Mucosa of rectum (tissue), 2 donors: ENCODE measurements around the gene PEX10.

Experiments
- H3K27ac ChIP-seq, 2 donors: one replicate each; pipeline ENCODE4 v1.7.0; 2013; ENCODE audit warnings: inconsistent platforms in 2 of 2, low read depth in 2 of 2, low read length in 2 of 2
- H3K27me3 ChIP-seq, 2 donors: one replicate each; pipeline ENCODE4 v1.7.0; 2013; ENCODE audit warnings: low read length in 2 of 2; ENCODE audit not compliant: control insufficient read depth in 2 of 2, insufficient read depth in 2 of 2
- H3K36me3 ChIP-seq, 2 donors: one replicate each; pipeline ENCODE4 v1.7.0; 2013; ENCODE audit warnings: low read length in 2 of 2; ENCODE audit not compliant: control insufficient read depth in 2 of 2, insufficient read depth in 2 of 2
- H3K4me1 ChIP-seq, 2 donors: one replicate each; pipeline ENCODE4 v1.7.0; 2013; ENCODE audit warnings: low read length in 2 of 2, mild to moderate bottlenecking in 1 of 2; ENCODE audit not compliant: control insufficient read depth in 2 of 2, insufficient read depth in 2 of 2
- H3K4me3 ChIP-seq, 2 donors: one replicate each; pipeline ENCODE4 v1.7.0; 2013; ENCODE audit warnings: low read length in 2 of 2
- H3K9ac ChIP-seq, 2 donors: one replicate each; pipeline ENCODE4 v1.7.0; 2013; ENCODE audit warnings: low read length in 2 of 2, low read depth in 1 of 2, mild to moderate bottlenecking in 1 of 2
- H3K9me3 ChIP-seq, 2 donors: one replicate each; pipeline ENCODE4 v1.7.0; 2013; ENCODE audit warnings: low read length in 2 of 2; ENCODE audit not compliant: control insufficient read depth in 2 of 2
- donor health status: healthy.
- donor health status: Normal muscosa, but diverticular disease.

PEX10 gene

GRCh38 chr1:2407991-2408275 lies 4.4 kb downstream of the PEX10 start:
- Histone ChIP-seq H3K9ac (no peak overlapping the region), H3K9me3 (no peaks in the 10 kb centered on the region), H3K4me3 (no peak overlapping the region), H3K27ac (no peak overlapping the region), H3K27me3 (no peaks in the 10 kb centered on the region), H3K36me3 (peaks cover 31 to 33% of the 10 kb centered on the region in 2 donors), H3K4me1 (peaks cover 6 to 7% of the 10 kb centered on the region in 2 donors)

DNA sequence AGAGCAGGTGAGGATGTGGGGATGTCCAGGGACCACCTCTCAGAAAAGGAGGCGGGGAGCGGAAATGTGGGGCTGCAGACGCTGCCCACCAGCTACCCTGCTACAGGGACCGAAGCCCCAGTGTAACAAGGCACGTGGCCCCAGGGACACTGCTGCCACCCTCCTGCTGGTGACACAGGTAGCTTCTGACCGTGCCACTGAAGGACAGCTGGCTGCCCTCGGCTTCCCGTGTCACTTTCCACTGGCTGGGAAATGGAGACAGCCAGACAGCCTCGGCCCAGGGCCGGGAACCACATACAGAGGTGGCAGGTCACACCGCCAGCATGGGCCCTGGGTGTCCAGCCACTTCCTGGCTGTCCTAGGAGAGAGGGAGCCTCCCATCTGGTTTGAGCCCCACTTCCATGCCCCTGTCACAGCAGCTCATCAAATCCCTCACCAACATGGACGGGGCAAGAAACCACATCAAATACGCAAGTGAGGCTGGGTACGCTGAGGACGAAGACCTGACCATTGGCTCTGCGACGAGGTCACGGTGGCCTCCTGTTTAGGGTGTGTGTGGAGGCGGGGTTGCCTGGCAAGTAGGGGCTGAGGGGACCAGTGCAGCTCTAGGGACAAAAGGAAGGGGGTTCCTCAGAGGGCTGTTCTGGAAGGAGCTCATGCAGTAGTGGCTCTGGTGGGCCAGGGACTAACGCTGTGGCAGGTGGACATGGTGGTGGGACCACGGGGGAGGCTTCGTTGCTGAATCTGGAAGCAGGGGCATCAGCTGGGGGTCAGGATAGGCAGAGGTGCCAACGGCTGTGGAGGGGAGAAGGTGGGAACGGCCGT lies 5.0 kb downstream of the PEX10 start:
- Histone ChIP-seq H3K4me1 (peaks cover 6% of the 10 kb centered on the region in 2 donors), H3K27ac (no peak overlapping the region), H3K9ac (no peak overlapping the region), H3K4me3 (no peak overlapping the region), H3K9me3 (no peaks in the 10 kb centered on the region), H3K36me3 (peaks cover 36 to 39% of the 10 kb centered on the region in 2 donors), H3K27me3 (no peaks in the 10 kb centered on the region)

GRCh38 chr1:2406451-2407041 lies 5.8 kb downstream of the PEX10 start:
- Histone ChIP-seq H3K36me3 (peaks cover 44 to 47% of the 10 kb centered on the region in 2 donors), H3K9ac (no peak overlapping the region), H3K4me1 (peaks cover 1% of the 10 kb centered on the region in 2 donors), H3K9me3 (no peaks in the 10 kb centered on the region), H3K27ac (no peak overlapping the region), H3K27me3 (no peaks in the 10 kb centered on the region), H3K4me3 (no peak overlapping the region)

DNA sequence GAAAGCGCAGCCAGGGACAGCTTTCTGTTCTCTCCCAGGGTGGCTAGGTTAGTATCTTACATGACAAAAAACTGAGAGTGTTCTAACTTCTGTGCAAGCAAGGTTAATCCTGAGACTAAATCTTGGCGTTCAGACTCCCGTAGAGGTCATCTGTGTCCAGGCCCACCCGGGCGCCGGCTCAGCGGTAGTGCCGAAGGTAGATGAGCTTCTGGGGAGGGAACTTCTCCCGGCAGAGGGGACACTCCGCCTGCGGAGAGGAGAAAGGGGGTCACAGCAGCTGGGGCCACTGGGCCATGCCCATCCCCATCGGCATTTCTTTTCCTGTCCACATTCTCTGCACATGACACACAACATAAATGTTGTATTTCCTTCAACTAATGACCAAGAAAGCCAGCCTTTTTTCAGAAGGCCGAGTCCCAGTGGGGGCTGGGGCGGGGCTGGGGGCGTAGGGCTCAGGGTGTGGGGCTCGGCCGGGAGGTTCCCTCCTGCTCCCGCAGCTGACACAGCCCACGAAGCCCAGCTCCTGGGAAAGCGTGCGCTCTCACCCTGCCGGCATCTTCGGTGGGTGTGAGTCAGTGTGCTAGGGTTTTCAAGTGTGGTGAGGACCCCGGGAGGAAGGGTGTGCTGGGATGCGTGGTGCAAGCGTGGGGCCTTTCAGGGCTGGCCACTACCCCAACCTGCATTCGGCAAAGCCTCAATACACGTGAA lies 6.6 kb downstream of the PEX10 start:
- Histone ChIP-seq H3K9me3 (no peaks in the 10 kb centered on the region), H3K36me3 (peaks cover 49 to 52% of the 10 kb centered on the region in 2 donors), H3K4me3 (no peak overlapping the region), H3K27me3 (no peaks in the 10 kb centered on the region), H3K9ac (no peak overlapping the region), H3K27ac (no peak overlapping the region), H3K4me1 (no peaks in the 10 kb centered on the region)

DNA sequence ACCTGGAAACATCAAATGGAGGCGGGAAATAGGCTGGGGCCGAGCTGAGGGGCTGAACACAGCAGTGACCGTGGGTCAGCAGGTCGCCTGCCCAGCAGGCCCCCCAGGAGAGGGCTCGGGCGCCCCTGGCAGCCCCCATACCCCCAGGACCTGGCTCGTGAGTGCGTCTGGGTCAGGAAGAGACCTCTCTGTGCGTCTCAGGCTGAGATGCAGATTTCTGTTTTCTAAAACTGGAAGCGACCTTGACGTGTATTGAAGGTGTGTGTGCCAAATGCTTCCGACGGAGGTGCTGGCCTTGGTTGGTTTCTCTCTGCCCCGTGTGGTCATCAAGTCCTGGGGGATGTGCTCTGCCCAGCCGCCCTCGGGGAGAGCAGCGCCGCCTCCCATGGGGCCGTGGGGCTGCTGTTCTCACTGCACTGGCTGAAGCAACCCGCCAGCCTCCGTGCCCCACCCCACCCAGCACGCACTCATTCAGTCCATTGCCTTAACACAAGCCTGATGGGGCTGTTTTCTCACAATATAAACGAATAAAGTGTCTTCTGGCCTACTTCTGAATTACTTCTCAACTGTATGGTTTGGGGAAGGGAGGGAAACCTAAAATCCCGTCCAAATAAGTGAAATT lies 7.4 kb downstream of the PEX10 start:
- peaks cover 55 to 59% of the 10 kb centered on the region in 2 donors for H3K36me3 ChIP-seq
- H3K27ac ChIP-seq: no peak overlapping the region

GRCh38 chr1:2404142-2404889 lies 8.0 kb downstream of the PEX10 start:
- Histone ChIP-seq H3K27me3 (no peaks in the 10 kb centered on the region), H3K27ac (no peak overlapping the region), H3K9me3 (no peaks in the 10 kb centered on the region), H3K9ac (no peak overlapping the region), H3K4me1 (no peaks in the 10 kb centered on the region), H3K36me3 (peaks cover 62 to 66% of the 10 kb centered on the region in 2 donors), H3K4me3 (no peak overlapping the region)

More for the DNA sequence above, 7.4 kb downstream of the PEX10 start:
- Histone ChIP-seq H3K9me3 (no peaks in the 10 kb centered on the region), H3K27me3 (no peaks in the 10 kb centered on the region), H3K9ac (no peak overlapping the region), H3K4me1 (no peaks in the 10 kb centered on the region), H3K4me3 (no peak overlapping the region)

- no peaks in the 10 kb centered on the region for H3K27me3 ChIP-seq
- no peak overlapping the region for H3K9ac ChIP-seq
- no peaks in the 10 kb centered on the region for H3K4me1 ChIP-seq
- peaks cover 70 to 73% of the 10 kb centered on the region in 2 donors for H3K36me3 ChIP-seq
- no peak overlapping the region for H3K4me3 ChIP-seq
- no peak overlapping the region for H3K27ac ChIP-seq
- no peaks in the 10 kb centered on the region for H3K9me3 ChIP-seq
Measured at GRCh38 chr1:2403273-2403672, 9.1 kb downstream of the PEX10 start.

DNA sequence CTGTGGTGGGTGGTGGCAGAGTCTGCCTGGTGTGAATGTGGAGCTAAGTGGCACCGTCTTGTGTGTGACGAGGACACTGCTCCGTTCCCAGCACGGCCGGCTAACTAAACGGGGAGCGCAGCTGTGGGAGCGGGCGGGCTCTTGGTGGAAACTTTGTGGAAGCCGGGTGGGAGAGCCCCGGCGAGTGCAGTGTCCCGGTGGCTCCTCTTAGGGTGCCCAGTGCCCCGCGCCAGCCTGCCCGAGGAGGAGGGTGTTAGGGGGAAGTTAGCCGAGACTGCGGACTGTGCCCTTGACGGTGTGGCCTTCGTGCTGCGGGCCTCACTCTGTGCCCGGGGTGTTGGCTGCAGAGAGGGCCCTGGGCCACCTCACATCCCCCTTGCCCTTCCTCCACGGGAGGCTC lies 9.9 kb downstream of the PEX10 start:
- Histone ChIP-seq H3K9ac (no peak overlapping the region), H3K27me3 (no peaks in the 10 kb centered on the region), H3K36me3 (peaks cover 74 to 80% of the 10 kb centered on the region in 2 donors), H3K4me1 (no peaks in the 10 kb centered on the region), H3K27ac (no peak overlapping the region), H3K9me3 (no peaks in the 10 kb centered on the region), H3K4me3 (no peak overlapping the region)

- H3K9ac ChIP-seq: no peak overlapping the region
- H3K9me3 ChIP-seq: no peaks in the 10 kb centered on the region
- no peaks in the 10 kb centered on the region for H3K4me1 ChIP-seq
- no peaks in the 10 kb centered on the region for H3K27me3 ChIP-seq
- H3K4me3 ChIP-seq: no peak overlapping the region
- peaks cover 76 to 80% of the 10 kb centered on the region in 2 donors for H3K36me3 ChIP-seq
- no peak overlapping the region for H3K27ac ChIP-seq
Measured at GRCh38 chr1:2400950-2401649, 11.3 kb downstream of the PEX10 start.
